ENCODE measurements around the gene MLH3.

DNA sequence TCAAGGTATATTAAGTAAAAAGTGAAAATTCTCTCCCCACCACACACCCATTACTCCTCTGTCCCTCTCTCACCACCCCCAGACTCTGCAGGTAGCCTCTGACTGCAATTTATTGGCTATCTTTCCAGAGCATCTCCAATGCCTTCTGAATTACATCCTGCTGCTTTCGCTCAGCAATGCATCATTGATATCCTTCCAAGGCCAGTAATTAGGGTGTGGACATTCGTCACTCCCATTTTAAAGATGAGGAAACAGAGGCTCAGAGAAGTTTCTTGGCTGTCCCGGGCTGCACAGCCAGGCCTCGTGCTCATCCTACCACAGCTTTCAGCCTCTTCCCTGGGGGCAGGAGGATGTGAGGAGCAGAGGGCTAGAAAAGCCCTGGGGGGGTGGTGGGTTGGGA is 72.2 kb downstream of the MLH3 start:
- TF ChIP-seq CTCF (IDR thresholded peaks at IDR 0.05) (no peak), POLR2A (IDR thresholded peaks at IDR 0.05) (no peak), EP300 (IDR thresholded peaks at IDR 0.05) (no peak)

Data from ovary (tissue), 3 donors.